Brain microvascular endothelial cell (primary cell): ENCODE results near the gene SPNS3.

ENCODE experiments used
- DNase-seq: peaks from one replicate; pipeline ENCODE4 v3.0.0-alpha.2; 2020
- H3K27ac ChIP-seq: fragments of 250-450 bp; sonication (Bioruptor Pico); 2 replicates; pipeline ENCODE4 v1.5.1; 2020; ENCODE audit warnings: mild to moderate bottlenecking, moderate library complexity
- H3K27me3 ChIP-seq: fragments of 250-450 bp; sonication (Bioruptor Pico); replicated peaks from 2 replicates; pipeline ENCODE4 v1.5.1; 2020; ENCODE audit warnings: mild to moderate bottlenecking
- H3K36me3 ChIP-seq: fragments of 250-450 bp; sonication (Bioruptor Pico); replicated peaks from 2 replicates; pipeline ENCODE4 v1.5.1; 2020; ENCODE audit warnings: mild to moderate bottlenecking
- H3K4me3 ChIP-seq: 2 replicates; pipeline ENCODE4 v1.5.1; 2011; ENCODE audit warnings: low read depth, mild to moderate bottlenecking, control low read depth, low read length, moderate library complexity
- in situ Hi-C: cut with HindIII; loops from 2 replicates; pipeline ENCODE4 v1.10.0; 2017; ENCODE audit warnings: low sequenced_read_pairs, low pct_ligation_motif_present
- TF ChIP-seq, protein P1 (sequence below): IDR thresholded peaks from 2 replicates; pipeline ENCODE4 v1.5.1; 2011; ENCODE audit warnings: low read depth, mild to moderate bottlenecking, moderate library complexity, low read length, control low read depth, inconsistent platforms; ENCODE audit errors: missing control alignments

SPNS3 gene

DNA sequence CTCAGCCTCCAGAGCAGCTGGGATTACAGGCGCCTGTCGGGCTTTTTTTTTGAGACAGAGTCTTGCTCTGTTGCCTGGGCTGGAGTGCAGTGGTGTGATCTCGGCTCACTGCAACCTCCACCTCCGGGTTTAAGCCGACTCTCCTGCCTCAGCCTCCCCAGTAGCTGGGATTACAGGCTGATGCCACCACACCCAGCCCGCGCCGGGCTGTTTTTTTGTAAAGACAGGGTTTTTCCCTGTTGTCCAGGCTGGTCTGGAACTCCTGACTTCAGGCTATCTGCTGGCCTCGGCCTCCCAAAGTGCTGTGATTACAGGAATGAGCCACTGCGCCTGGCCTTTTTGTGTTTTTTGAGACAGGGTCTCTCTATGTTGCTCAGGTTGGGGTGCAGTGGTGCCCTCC, 27.4 kb upstream of the SPNS3 start:
- Histone ChIP-seq H3K27me3 (no peaks in the 10 kb centered on the region), H3K4me3 (no peak overlapping the region), H3K27ac (no peak overlapping the region), H3K36me3 (no peaks in the 10 kb centered on the region)
- TF ChIP-seq, protein P1, sequence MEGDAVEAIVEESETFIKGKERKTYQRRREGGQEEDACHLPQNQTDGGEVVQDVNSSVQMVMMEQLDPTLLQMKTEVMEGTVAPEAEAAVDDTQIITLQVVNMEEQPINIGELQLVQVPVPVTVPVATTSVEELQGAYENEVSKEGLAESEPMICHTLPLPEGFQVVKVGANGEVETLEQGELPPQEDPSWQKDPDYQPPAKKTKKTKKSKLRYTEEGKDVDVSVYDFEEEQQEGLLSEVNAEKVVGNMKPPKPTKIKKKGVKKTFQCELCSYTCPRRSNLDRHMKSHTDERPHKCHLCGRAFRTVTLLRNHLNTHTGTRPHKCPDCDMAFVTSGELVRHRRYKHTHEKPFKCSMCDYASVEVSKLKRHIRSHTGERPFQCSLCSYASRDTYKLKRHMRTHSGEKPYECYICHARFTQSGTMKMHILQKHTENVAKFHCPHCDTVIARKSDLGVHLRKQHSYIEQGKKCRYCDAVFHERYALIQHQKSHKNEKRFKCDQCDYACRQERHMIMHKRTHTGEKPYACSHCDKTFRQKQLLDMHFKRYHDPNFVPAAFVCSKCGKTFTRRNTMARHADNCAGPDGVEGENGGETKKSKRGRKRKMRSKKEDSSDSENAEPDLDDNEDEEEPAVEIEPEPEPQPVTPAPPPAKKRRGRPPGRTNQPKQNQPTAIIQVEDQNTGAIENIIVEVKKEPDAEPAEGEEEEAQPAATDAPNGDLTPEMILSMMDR, result no peak
- no peak for DNase-seq
- in situ Hi-C loops, result loop anchor here (25.0 kb wide), 1 partner anchor 194 kb away; no protein-coding TSS in a partner anchor

DNA sequence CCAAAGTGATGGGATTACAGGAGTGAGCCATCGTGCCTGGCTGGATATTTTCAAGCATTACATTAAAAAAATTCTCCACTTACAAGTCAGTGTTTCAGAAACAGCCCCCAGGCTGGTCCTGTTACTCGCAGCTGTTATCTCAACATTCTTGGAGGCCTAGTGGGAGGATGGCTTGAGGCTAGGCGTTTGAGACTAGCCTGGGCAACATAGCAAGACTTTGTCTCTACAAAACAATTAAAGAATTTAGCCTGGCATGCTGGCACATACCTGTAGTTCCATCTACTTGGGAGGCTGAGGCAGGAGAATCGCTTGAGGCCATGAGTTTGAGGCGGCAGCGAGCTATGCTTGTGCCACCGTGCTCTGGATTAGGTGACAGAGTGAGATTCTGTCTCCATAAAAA, 26.5 kb upstream of the SPNS3 start:
- no peaks in the 10 kb centered on the region for H3K36me3 ChIP-seq
- no peak overlapping the region for H3K4me3 ChIP-seq
- H3K27ac ChIP-seq, result no peak overlapping the region
- in situ Hi-C loops, result loop anchor here (25.0 kb wide), 1 partner anchor 195 kb away; no protein-coding TSS in a partner anchor
- TF ChIP-seq, protein P1, result no peak
- DNase-seq, result no peak
- H3K27me3 ChIP-seq, result no peaks in the 10 kb centered on the region

DNA sequence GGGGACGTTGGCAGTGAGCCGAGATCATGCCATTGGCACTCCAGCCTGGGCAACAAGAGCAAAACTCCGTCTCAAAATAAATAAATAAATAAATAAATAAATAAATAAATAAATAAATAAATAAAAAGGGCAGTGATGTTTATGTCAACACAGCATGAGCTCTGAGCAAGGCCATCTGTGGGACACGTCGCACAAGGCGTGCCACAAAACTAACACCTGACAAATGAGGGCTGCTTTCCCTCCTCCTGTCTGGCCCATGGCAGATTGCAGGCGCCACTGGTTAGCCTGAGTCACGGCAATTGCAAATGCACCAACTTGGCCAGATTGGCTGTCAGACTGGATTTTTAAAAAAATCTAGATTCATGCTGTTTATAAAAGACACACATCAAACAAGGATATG, 25.9 kb upstream of the SPNS3 start:
- DNase-seq, result no peak
- in situ Hi-C loops, result loop anchor here (25.0 kb wide), 1 partner anchor 196 kb away; no protein-coding TSS in a partner anchor
- H3K4me3 ChIP-seq, result no peak overlapping the region
- no peak overlapping the region for H3K27ac ChIP-seq
- H3K36me3 ChIP-seq, result no peaks in the 10 kb centered on the region
- TF ChIP-seq, protein P1, result no peak
- H3K27me3 ChIP-seq, result no peaks in the 10 kb centered on the region

DNA sequence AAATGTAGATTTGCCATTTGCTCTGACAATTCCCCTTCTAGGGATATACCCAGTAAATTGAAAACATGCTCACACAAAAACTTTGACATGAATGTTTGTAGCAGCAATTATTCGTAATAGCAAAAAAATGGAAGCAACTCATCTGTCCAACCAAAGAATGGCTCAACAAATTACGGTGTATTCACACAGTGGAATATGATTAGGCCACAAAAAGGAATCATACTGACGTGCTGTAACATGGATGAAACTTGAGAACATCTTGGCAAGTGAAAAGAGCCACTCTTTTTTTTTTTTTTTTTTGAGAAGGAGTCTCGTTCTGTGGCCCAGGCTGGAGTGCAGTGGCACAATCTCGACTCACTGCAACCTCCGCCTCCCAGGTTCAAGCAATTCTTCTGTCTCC, 24.1 kb upstream of the SPNS3 start:
- Histone ChIP-seq H3K36me3 (no peaks in the 10 kb centered on the region), H3K27me3 (no peaks in the 10 kb centered on the region), H3K27ac (no peak overlapping the region), H3K4me3 (no peak overlapping the region)
- in situ Hi-C loops, result loop anchor here (25.0 kb wide), 1 partner anchor 197 kb away; no protein-coding TSS in a partner anchor
- TF ChIP-seq, protein P1, result no peak
- DNase-seq, result no peak

DNA sequence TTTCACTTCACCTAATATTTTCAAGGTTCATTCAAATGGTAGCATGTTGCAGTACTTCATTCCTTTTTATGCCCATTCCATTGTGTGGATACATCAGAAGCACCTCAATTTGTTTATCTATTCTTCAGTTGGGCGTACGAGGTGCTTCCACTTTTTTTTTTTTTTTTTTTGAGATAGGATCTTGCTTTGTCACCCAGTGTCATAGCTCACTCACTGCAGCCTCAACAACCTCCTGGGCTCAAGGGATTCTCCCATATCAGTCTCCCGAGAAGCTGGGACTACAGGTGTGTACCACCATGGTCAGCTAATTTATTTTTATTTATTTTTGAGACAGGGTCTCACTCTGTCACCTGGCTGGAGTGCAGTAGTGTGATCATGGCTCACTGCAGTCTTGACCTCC, 22.5 kb upstream of the SPNS3 start:
- no peak for DNase-seq

More for the DNA sequence above, 22.5 kb upstream of the SPNS3 start:
- Histone ChIP-seq H3K27ac (no peak overlapping the region), H3K36me3 (no peaks in the 10 kb centered on the region), H3K4me3 (no peak overlapping the region), H3K27me3 (no peaks in the 10 kb centered on the region)
- TF ChIP-seq, protein P1, result no peak
- in situ Hi-C loops, result loop anchor here (25.0 kb wide), 1 partner anchor 199 kb away; no protein-coding TSS in a partner anchor
